Measurements from ENCODE around the gene POU3F2.

Gene POU3F2

DNA sequence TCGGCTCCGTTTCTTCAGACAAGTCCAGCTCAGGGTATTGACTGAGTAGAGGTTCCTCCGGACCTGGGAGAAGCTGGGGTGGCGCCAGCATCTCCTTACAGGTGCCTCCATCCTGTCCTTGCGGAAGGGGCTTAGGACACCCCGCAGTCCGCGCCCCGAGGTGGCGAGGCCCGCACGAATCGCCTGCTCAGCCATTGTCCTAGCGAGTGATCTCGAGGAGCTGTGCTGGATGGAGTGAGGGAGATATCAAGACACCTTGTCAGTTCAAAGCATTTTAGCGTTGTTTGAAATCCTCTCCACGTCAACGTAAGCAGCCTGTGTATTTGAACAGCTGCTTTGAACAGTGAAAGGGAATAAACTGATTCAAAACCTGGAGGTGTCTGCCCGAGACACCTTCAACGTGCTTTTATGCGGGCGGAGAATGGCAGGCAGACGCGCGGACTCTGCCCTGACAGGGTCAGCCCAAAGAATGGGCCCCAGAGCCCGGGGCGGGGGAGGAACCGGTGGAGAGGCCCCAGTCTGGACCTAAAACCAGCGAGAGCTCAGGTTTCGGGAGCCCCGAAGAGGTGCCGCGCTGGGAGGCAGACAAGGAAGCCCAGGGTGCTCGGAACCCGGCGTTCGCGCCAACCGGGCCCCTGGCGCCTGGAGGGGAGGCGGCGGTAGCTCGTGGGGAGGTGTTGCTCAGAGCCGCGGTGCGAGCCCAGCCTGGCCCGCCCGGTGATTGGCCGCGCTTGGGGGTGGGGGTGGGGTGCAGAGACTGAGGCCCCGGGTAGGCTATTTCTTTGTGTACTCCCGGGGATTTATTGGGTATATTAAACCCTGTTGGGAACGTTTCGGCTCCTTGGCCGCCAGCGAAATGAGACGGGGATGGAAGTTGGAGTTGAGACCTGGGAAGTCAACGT is 3.1 kb upstream of the POU3F2 start:
- Histone ChIP-seq H3K4me2 (ENCODE audit: low read length) (no peak overlapping the region), H3K9me3 (ENCODE audit: control insufficient read depth, insufficient read depth, low read length) (peaks cover 5% of the 10 kb centered on the region; the same call in 1 of the 2 replicates), H3K9me2 (replicated peaks; ENCODE audit: control insufficient read depth, low read length) (no peaks in the 10 kb centered on the region), H3K27ac (ENCODE audit: low read depth, low read length) (no peak overlapping the region), H3K36me3 (ENCODE audit: control insufficient read depth, low read length) (no peaks in the 10 kb centered on the region), H4K20me1 (ENCODE audit: control insufficient read depth, insufficient read depth, low read depth, low read length) (no peaks in the 10 kb centered on the region), H3F3A (ENCODE audit: control insufficient read depth, insufficient read depth) (no peaks in the 10 kb centered on the region), H3K79me2 (ENCODE audit: control insufficient read depth, low read length) (no peaks in the 10 kb centered on the region), H3K27me3 (ENCODE audit: control insufficient read depth, low read length) (peaks cover 19% of the 10 kb centered on the region), H3K4me1 (ENCODE audit: control insufficient read depth, low read length) (no peaks in the 10 kb centered on the region), H3K4me3 (ENCODE audit: low read length) (no peak overlapping the region)
- TF ChIP-seq EZH2phosphoT487 (IDR thresholded peaks at IDR 0.05; ENCODE audit: borderline replicate concordance, low read length): no peak

- Histone ChIP-seq H3K79me2 (ENCODE audit: control insufficient read depth, low read length) (no peaks in the 10 kb centered on the region), H3K27me3 (ENCODE audit: control insufficient read depth, low read length) (peaks cover 24% of the 10 kb centered on the region), H3K9me3 (ENCODE audit: control insufficient read depth, insufficient read depth, low read length) (peaks cover 5% of the 10 kb centered on the region; the same call in 1 of the 2 replicates), H3K4me2 (ENCODE audit: low read length) (no peak overlapping the region), H3K9me2 (replicated peaks; ENCODE audit: control insufficient read depth, low read length) (no peaks in the 10 kb centered on the region), H3F3A (ENCODE audit: control insufficient read depth, insufficient read depth) (no peaks in the 10 kb centered on the region), H3K36me3 (ENCODE audit: control insufficient read depth, low read length) (no peaks in the 10 kb centered on the region), H3K4me3 (ENCODE audit: low read length) (no peak overlapping the region), H3K4me1 (ENCODE audit: control insufficient read depth, low read length) (no peaks in the 10 kb centered on the region), H4K20me1 (ENCODE audit: control insufficient read depth, insufficient read depth, low read depth, low read length) (no peaks in the 10 kb centered on the region), H3K27ac (ENCODE audit: low read depth, low read length) (no peak overlapping the region)
- TF ChIP-seq EZH2phosphoT487 (IDR thresholded peaks at IDR 0.05; ENCODE audit: borderline replicate concordance, low read length) (no peak), CTCF (IDR thresholded peaks at IDR 0.05; ENCODE audit: low read depth, low read length, poor library complexity, severe bottlenecking) (no peak)
These were observed 2.5 kb upstream of the POU3F2 start for GRCh38 chr6:98831959-98832283.

DNA sequence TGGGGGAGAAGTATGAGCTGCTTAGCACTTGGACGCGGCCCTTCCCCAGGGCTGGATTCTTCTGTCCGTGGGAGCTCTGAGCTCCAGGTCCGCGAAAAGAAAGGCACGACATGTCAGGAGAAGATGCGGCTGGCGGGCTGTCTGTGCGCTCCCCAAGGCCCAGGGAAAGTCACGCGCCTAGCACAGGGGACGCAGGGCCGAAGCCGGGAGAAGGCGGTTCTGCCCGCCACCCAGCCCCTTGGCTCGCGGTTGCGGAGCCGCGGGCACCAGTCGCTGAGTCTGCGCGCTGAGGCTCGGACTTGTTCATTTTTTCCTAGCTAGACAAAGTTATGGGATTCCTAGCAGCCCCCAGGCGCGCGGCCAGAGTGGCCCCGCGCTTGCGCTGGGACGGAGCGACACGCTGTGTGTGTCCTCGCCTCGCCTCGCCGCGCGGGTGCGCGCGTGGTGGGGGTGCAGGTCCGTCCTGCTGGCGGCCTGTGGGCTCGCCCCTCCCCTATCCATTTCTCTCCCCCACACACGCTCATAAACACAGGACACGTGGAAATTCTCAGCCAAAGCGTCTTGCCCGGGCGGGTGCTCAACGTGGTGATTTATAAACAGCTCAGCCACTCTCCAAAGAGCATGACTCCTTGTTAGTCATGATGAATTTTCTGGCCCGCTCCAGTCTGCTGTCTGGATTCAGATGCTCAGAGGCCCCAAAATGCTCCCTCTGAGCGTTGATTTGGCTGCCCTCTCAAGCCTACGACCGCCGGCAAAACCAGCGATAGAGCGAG is 1.9 kb upstream of the POU3F2 start:
- H3K27me3 ChIP-seq (ENCODE audit: control insufficient read depth, low read length): peaks cover 29% of the 10 kb centered on the region
- no peaks in the 10 kb centered on the region for H3K4me1 ChIP-seq (ENCODE audit: control insufficient read depth, low read length)
- H3K9me2 ChIP-seq (replicated peaks; ENCODE audit: control insufficient read depth, low read length): no peaks in the 10 kb centered on the region
- no peak overlapping the region for H3K4me2 ChIP-seq (ENCODE audit: low read length)
- no peak overlapping the region for H3K27ac ChIP-seq (ENCODE audit: low read depth, low read length)
- H3F3A ChIP-seq (ENCODE audit: control insufficient read depth, insufficient read depth): no peaks in the 10 kb centered on the region
- H4K20me1 ChIP-seq (ENCODE audit: control insufficient read depth, insufficient read depth, low read depth, low read length): no peaks in the 10 kb centered on the region
- H3K4me3 ChIP-seq (ENCODE audit: low read length): no peak overlapping the region
- no peaks in the 10 kb centered on the region for H3K36me3 ChIP-seq (ENCODE audit: control insufficient read depth, low read length)
- no peak for TF ChIP-seq CTCF (IDR thresholded peaks at IDR 0.05; ENCODE audit: low read depth, low read length, poor library complexity, severe bottlenecking)
- no peak for TF ChIP-seq EZH2phosphoT487 (IDR thresholded peaks at IDR 0.05; ENCODE audit: borderline replicate concordance, low read length)
- peaks cover 5% of the 10 kb centered on the region; the same call in 1 of the 2 replicates for H3K9me3 ChIP-seq (ENCODE audit: control insufficient read depth, insufficient read depth, low read length)
- H3K79me2 ChIP-seq (ENCODE audit: control insufficient read depth, low read length): no peaks in the 10 kb centered on the region

- Histone ChIP-seq H3K4me3 (ENCODE audit: low read length) (no peak overlapping the region), H3K79me2 (ENCODE audit: control insufficient read depth, low read length) (no peaks in the 10 kb centered on the region), H3K9me3 (ENCODE audit: control insufficient read depth, insufficient read depth, low read length) (peaks cover 5% of the 10 kb centered on the region; the same call in 1 of the 2 replicates), H3K4me2 (ENCODE audit: low read length) (no peak overlapping the region), H3K27me3 (ENCODE audit: control insufficient read depth, low read length) (peaks cover 31% of the 10 kb centered on the region), H3F3A (ENCODE audit: control insufficient read depth, insufficient read depth) (no peaks in the 10 kb centered on the region), H4K20me1 (ENCODE audit: control insufficient read depth, insufficient read depth, low read depth, low read length) (no peaks in the 10 kb centered on the region), H3K36me3 (ENCODE audit: control insufficient read depth, low read length) (no peaks in the 10 kb centered on the region), H3K4me1 (ENCODE audit: control insufficient read depth, low read length) (no peaks in the 10 kb centered on the region), H3K9me2 (replicated peaks; ENCODE audit: control insufficient read depth, low read length) (no peaks in the 10 kb centered on the region), H3K27ac (ENCODE audit: low read depth, low read length) (no peak overlapping the region)
- TF ChIP-seq EZH2phosphoT487 (IDR thresholded peaks at IDR 0.05; ENCODE audit: borderline replicate concordance, low read length): no peak
- TF ChIP-seq CTCF (IDR thresholded peaks at IDR 0.05; ENCODE audit: low read depth, low read length, poor library complexity, severe bottlenecking): no peak
These were observed 1.4 kb upstream of the POU3F2 start for GRCh38 chr6:98833057-98833306.
